GM10266 (cell line): Measurements from ENCODE around the gene SETD2.

ENCODE experiments used
- DNase-seq: peaks from one replicate; pipeline ENCODE4 v3.0.0; 2012; ENCODE audit errors: extremely low spot score
- TF ChIP-seq, protein P1 (sequence below): IDR thresholded peaks from 2 replicates; pipeline ENCODE4 v1.5.1; 2012; ENCODE audit warnings: mild to moderate bottlenecking, low read depth; ENCODE audit not compliant: control insufficient read depth, insufficient read depth; ENCODE audit errors: missing control alignments

The SETD2 gene

GRCh38 chr3:46999516-47000197 lies 164.3 kb downstream of the SETD2 start:
- TF ChIP-seq, protein P1, sequence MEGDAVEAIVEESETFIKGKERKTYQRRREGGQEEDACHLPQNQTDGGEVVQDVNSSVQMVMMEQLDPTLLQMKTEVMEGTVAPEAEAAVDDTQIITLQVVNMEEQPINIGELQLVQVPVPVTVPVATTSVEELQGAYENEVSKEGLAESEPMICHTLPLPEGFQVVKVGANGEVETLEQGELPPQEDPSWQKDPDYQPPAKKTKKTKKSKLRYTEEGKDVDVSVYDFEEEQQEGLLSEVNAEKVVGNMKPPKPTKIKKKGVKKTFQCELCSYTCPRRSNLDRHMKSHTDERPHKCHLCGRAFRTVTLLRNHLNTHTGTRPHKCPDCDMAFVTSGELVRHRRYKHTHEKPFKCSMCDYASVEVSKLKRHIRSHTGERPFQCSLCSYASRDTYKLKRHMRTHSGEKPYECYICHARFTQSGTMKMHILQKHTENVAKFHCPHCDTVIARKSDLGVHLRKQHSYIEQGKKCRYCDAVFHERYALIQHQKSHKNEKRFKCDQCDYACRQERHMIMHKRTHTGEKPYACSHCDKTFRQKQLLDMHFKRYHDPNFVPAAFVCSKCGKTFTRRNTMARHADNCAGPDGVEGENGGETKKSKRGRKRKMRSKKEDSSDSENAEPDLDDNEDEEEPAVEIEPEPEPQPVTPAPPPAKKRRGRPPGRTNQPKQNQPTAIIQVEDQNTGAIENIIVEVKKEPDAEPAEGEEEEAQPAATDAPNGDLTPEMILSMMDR: no peak
- DNase-seq: no peak

DNA sequence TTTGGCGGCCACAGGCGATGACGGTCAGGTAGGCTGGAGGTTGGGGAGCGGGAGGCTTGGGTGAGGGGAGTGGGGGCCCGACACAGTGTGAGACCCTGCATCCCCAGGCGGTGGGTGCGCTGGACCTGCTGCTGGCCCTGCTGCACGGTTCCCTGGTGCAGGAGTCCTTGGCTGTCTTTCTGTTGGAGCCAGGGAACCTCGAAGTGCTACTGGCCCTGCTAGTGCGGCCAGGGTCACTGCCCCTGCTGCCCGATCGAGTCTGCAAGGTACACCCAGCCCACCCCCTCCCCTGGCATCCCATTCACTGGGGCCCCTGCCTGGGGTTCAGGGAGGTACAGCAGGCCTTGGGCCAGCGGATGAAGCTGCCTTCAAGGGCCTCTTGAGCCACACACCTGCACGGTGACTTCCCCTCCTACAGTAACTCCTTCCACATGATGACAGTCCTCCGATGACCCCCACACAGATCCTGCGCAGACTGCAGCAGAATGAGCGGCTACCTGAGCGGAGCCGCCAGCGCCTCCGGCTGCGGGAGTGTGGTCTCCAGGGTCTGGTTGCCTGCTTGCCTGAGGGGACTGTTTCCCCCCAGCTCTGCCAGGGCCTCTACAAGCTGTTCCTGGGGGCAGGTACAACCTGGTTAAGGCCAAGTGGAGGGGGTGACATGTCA lies 164.9 kb downstream of the SETD2 start:
- DNase-seq: no peak
- TF ChIP-seq, protein P1: no peak

- DNase-seq: peak; percentile 85
Measured at GRCh38 chr3:46998121-46998851, 165.6 kb downstream of the SETD2 start.

GRCh38 chr3:46997453-46998091 lies 166.3 kb downstream of the SETD2 start:
- no peak for DNase-seq
- TF ChIP-seq, protein P1: no peak

More at GRCh38 chr3:46998121-46998851, 165.6 kb downstream of the SETD2 start:
- TF ChIP-seq, protein P1: peak; percentile 87

- no peak for DNase-seq
- TF ChIP-seq, protein P1: no peak
Measured at GRCh38 chr3:46996689-46997452, 167.0 kb downstream of the SETD2 start.

DNA sequence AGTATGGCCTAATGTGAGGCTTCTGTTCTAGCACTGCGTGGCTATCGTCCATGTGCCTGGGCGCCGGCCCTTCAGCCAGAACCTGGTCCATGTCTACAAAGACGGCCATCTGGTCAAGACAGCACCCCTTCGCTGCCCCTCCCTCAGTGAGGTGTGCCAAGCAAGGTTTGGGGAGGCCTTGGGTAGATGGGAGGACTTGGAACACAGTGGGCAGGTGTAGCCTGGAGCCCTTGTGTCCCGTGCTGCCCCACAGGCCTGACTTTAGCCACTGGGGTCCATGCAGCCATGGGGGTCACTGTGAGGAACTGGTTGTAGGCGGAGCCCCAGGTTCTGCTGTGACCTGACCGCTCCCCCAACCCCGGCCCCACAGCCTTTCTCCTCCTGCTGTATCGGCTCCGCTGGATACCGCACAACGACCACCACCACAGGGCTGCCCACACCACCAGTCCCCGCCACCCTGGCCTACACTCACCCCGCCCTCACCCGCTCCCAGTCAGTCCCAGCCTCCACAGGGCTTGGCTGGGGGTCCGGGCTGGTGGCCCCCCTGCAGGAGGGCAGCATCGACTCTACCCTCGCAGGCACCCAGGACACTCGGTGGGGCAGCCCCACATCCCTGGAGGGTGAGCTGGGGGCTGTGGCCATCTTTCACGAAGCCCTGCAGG lies 167.9 kb downstream of the SETD2 start:
- no peak for DNase-seq
- TF ChIP-seq, protein P1: no peak
